ENCODE results near the gene CCDC71L. TPM values are rescaled to one million over a fixed set of nuclear protein-coding genes. Genes with fewer than 3 reads are reported as not detected.
"Not testable (repeated sequence)": the region's sequence is repeated elsewhere in the genome, so short reads cannot be mapped to it uniquely, and the experiment has no call there.

CCDC71L gene
- 1 to 10 TPM; 2.9 to 5.4 (median 3.9) TPM for polyA plus RNA-seq (ENCODE audit: insufficient read length in 10 of 10)
- long read RNA-seq, donor 1, full-length matches to known transcripts, result 5 of 5 reads
- long read RNA-seq, donor 1, partial matches to known transcripts, result 0 of 5 reads
- long read RNA-seq, donor 1, other reads (novel, unspliced or antisense), result 0 of 5 reads
- long read RNA-seq, donor 2, full-length matches to known transcripts, result 1 of 1 reads
- long read RNA-seq, donor 2, partial matches to known transcripts, result 0 of 1 reads
- long read RNA-seq, donor 2, other reads (novel, unspliced or antisense), result 0 of 1 reads
- long read RNA-seq, donor 3, result 0 reads
- long read RNA-seq, donor 4, full-length matches to known transcripts, result 2 of 2 reads
- long read RNA-seq, donor 4, partial matches to known transcripts, result 0 of 2 reads
- long read RNA-seq, donor 4, other reads (novel, unspliced or antisense), result 0 of 2 reads
- long read RNA-seq, donor 5, full-length matches to known transcripts, result 4 of 4 reads
- long read RNA-seq, donor 5, partial matches to known transcripts, result 0 of 4 reads
- long read RNA-seq, donor 5, other reads (novel, unspliced or antisense), result 0 of 4 reads
- long read RNA-seq, donor 6, full-length matches to known transcripts, result 2 of 2 reads
- long read RNA-seq, donor 6, partial matches to known transcripts, result 0 of 2 reads
- long read RNA-seq, donor 6, other reads (novel, unspliced or antisense), result 0 of 2 reads
- long read RNA-seq, donor 7, result 0 reads
- long read RNA-seq, donor 8, full-length matches to known transcripts, result 10 of 10 reads
- long read RNA-seq, donor 8, partial matches to known transcripts, result 0 of 10 reads
- long read RNA-seq, donor 8, other reads (novel, unspliced or antisense), result 0 of 10 reads
- long read RNA-seq, donor 9, full-length matches to known transcripts, result 3 of 3 reads
- long read RNA-seq, donor 9, partial matches to known transcripts, result 0 of 3 reads
- long read RNA-seq, donor 9, other reads (novel, unspliced or antisense), result 0 of 3 reads

DNA sequence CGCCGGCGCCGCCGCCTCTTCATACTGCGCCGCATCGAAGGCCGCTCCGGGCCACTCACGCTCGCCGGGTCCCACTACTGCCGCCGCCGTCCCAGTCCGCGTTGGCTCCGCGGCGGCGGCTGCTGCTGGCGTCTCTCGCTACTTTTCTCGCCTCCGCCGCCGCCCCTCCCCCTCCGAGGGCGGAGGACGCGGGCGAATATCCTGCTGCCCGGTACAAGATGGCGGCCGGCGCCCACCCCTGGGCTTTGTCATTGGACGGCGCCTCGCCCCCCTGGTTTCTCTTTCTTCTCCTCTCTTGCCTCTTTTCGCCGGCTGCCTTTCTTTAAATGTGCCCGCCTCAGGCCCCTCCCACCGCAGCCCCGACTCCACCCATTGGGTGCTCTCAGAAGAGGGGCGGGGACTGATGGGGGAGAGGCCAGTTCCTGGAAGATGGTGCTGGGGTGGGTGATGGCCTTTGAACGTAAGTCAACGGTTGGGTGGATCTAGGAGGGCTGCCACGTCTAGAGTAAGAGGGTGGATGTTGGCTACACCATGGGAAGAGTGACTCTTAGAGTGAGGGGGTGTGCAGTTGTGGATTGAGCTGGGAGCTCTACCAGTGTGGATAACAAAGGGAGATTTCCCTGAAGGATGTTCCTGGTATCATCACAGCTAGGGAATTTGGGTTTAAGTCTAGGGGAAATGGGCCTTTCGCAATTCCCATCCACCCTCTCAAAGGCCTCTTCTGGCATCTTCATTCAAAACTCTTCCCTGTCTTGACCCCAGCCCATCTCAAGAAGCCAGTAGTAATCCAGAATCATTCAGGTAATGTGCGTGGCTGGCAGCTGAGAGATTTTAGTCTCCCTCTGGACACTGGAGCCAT, at the start of gene CCDC71L:
CCDC71L (minus strand) TSS at position 297 of the 859 bp plus-strand sequence; CDS start at position 35, 262 bp downstream.
- DNase-seq, result peak; percentile 86 to 94 (median 89)

DNA sequence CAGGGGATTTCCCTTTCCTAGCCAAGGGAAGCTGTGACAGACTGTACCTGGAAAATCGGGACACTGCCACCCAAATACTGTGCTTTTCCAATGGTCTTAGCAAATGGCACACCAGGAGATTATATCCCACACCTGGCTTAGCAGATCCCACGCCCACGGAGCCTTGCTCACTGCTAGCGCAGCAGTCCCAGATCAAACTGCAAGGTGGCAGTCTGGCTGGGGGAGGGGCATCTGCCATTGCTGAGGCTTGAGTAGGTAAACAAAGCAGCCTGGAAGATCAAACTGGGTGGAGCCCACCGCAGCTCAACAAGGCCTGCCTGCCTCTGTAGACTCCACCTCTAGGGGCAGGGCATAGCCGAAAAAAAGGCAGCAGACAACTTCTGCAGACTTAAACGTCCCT, 48.6 kb upstream of the CCDC71L start:
- DNase-seq, result not testable (repeated sequence)

DNA sequence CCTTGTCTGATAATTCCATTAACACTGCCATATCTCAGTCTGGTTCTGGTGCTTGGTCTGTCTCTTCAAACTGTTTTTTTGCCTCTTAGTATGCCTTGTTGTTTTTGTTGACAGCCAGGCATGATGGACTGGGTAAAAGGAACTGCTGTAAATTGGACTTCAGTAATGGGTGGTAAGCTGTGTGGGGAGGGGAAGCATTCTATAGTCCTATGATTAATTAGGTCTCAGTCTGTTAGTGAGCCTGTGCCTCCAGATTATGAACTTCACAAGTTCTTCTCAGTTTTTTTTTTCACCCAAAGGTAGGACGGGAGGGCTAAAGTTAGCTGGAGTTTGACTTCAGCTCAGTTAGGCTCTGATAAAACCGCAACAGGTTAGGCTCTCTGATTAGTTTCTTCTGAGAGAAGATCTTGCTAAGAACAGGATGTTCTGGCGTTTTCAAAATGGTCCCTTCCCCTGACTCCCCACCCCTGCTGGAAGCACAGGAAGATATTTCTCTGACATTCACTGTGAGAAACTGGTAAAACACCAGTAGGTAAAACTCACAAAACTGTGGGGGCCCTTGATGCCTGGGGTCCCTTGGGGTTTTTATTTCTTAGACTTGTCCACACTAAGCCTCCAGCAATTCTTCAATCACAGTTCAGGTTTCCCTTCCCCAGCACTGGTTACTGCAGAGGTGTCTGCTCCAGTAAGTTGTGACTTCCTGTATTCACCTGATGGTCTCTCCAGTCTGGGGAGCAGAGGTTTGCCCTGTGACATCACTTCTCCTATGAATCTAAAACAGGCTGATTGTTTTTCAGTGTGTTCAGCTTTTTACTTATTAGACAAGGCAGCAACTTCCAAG, 43.3 kb upstream of the CCDC71L start:
- DNase-seq, result no peak

DNA sequence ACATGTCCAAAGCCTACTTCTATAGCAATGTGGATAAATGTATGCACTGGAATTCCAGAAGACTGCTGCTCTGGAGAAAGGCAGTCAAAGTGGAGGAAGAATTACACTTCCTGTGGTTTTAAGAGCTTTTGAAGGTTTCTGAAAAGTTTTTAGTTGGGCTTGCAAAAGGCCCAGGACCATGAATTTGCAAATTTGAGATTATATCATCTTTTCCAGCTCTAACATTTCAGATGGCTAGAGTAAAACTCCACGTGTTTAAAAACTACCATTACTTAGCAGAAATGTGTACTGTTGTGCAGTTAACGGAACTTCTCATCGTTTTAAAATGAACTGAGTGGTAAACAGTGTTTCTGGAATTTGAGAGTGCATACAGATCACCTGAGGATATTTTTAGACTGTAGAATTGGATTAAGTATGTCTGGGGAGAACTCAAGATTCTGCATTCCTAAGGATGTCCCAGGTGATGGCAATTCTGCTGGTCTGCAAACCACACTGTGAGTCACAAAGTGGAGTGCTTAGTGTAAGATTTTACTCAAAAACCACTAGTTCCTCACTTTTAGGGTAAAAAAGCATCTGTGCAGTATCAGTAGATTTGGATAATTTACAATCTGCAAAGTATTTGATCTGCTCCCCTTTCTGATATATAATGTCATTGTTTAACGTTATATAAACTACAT, 32.9 kb upstream of the CCDC71L start:
- DNase-seq, result no peak

DNA sequence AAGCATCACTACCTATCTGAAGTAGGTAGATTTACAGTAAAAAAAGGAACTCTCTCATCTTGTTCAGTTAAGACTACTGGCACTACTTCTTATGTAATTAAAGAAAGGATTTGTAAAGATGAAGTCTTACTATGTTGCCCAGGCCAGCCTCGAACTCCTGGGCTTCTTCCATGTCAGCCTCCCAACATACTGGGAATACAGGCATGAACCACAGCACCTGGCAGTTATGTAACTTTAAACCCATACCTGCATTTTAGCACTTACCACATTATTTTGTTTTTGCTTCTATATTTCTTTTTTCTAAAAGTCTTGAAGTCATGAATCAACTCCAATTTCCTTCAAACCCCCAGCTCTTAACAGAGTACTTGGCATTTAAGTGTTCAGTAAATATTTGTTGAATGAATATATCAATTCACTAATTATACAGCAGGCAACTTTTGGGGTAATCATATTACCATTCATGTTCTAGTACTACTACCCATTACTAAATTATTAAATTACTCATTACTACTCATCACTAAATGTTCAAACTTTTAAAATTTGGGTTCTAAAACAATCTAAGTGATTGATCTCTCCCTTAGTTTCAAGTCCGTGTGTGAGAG, 31.6 kb upstream of the CCDC71L start:
- DNase-seq, result no peak

DNA sequence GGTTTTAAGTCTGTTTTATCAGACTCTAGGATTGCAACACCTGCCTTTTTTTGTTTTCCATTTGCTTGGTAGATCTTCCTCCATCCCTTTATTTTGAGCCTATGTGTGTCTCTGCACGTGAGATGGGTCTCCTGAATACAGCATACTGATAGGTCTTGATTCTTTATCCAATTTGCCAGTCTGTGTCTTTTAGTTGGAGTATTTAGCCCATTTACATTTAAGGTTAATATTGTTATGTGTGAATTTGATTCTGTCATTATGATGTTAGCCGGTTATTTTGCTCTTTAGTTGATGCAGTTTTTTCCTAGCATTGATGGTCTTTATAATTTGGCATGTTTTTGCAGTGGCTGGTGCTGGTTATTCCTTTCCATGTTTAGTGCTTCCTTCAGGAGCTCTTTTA, 27.2 kb upstream of the CCDC71L start:
- DNase-seq, result not testable (repeated sequence)

DNA sequence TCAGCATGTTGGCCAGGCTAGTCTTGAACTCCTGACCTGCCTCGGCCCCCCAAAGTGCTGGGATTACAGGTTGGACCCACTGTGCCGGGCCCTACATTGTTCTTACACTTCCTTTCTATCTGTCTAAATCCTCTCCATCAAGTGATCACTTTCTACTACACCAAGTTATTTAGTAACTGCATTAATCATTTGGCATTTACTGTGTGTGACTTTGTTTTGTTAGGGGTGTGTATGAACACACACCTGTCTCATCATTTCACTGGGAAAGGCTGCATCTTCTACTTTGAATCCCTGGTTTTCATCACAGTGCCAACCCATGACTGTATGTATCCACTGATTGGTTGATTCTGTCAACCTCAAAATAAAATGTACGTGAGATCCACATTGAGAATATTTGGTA, 23.0 kb upstream of the CCDC71L start:
- DNase-seq, result no peak

DNA sequence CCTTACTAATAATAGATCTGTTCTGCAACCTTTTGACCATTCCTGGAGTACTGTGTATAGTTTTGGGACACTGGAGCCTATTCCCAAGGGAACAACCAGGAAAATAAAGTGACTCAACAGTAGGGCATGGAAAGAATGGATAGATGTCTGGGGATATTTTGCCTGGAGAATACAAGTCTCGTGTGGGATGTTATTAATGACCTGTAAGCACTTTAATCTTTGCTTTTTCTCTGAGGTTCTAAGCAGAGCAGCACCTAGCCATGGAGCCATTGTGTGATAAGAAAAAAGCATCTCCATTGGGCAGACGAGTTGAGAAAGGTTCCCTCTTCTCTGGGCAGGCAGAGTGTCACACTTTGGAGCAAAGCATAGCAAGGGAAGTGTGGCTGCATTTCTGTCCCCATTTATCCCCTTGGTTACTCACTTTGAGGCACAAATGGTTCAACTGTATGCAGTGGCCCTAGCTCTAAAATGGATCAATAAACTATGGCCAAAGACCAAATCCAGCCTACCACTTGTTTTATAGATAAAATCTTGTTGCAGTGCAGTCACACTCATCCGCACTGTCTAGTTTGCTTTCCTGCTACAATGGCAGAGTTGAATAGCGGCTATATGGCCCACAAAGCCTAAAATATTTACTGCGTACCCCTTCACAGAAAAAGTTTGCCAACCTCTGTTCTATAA, 21.0 kb upstream of the CCDC71L start:
- peak in 1 of 3 donors; percentile 47 for DNase-seq

DNA sequence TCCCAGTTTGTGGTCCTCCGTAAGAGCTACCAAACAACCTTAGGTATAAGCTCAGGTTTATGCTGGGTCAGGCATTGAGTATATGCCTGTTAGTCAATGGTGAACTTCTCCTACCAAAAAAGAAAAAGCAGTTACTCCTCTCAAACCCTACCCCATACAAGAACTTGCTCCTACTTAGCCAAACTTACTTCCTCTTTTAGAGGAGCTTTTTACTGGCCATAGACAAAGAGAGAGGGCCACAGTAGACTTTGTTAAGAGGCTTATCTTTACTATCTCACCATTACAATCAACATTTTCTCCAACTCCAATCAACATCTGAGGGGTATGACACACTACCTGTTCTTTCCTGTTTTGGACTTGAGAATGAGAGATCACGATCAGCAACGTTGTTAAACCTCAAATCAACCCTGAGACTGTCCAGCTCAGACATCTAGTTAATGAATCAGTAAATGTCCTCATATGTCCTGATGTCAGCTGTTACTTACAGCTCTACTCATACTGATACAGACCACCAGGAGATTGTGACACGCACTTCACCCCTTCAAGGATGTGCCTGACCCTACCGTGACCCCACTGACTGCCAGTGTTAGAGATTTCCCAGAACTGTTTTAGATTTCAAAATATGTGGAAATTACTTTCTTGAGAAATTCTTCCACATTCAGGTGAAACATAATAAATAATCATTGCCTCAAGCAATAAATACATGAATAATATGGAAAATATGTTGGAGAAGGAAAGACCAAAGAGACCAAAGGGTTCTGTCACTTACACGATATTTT, 18.4 kb upstream of the CCDC71L start:
- DNase-seq, result peak in 1 of 3 donors; percentile 35

DNA sequence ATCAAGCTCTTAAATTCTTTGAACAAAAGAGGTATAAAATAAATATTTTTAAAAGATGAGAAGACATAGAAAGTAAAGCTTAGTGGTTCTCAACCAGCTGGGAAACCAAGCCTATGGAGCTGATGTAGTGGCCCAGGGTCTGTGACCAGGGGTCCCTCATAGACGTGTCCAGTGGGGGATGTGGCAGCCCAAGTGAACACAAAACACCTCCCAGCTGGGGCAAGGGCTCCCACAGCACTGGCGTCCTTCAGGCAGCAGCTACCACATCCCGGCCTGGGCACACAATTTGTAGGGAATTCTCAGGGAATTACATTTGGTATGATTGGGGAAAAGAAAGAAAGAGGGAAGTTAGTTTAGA, 17.8 kb upstream of the CCDC71L start:
- DNase-seq, result no peak

DNA sequence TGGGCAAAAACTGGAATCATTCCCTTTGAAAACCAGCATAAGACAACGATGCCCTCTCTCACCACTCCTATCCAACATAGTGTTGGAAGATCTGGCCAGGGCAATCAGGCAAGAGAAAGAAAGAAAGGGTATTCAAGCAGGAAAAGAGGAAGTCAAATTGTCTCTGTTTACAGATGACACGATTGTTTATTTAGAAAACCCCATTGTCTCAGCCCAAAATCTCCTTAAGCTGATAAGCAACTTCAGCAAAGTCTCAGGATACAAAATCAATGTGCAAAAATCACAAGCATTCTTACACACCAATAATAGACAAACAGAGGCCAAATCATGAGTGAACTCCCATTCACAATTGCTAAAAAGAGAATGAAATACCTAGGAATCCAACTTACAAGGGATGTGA, 15.5 kb upstream of the CCDC71L start:
- DNase-seq, result not testable (repeated sequence)

DNA sequence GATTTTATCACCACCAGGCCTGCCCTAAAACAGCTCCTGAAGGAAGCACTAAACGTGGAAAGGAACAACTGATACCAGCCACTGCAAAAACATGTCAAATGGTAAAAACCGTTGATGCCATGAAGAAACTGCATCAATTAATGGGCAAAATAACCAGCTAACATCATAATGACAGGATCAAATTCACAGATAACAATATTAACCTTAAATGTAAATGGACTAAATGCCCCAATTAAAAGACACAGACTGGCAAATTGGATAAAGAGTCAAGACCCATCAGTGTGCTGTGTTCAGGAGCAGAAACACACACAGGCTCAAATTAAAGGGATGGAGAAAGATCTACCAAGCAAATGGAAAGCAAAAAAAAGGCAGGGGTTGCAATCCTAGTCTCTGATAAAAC, 12.7 kb upstream of the CCDC71L start:
- not testable (repeated sequence) for DNase-seq

DNA sequence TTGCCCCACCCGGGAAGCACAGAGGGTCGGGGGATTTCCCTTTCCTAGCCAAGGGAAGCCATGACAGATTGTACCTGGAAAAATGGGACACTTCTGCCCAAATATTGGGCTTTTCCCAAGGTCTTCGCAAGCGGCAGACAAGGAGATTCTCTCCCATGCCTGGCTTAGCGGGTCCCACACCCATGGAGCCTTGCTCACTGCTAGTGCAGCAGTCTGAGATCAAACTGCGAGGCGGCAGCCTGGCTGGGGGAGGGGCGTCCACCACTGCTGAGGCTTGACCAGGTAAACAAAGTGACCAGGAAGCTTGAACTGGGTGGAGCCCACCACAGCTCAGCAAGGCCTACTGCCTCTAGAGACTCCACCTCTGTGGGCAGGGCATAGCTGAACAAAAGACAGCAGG, 11.0 kb upstream of the CCDC71L start:
- not testable (repeated sequence) for DNase-seq

DNA sequence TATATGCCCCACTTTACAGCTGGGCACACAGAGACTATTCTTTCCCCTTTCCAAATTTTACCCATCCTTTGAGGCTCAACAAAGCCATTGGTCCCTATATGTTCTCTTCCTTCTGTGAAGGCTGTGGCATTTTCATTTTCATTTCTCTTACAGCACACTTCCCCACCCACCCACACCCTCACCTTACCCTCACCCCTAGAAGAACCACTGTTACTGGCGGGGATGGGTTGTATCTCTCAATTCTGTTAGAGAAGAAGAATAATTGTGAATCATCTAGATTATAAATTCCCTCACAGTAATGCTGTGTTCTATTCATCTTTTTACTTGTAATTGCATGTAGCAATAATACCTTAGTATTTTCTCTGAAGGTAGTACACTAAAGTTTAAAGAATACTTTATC, 10.2 kb upstream of the CCDC71L start:
- no peak for DNase-seq

DNA sequence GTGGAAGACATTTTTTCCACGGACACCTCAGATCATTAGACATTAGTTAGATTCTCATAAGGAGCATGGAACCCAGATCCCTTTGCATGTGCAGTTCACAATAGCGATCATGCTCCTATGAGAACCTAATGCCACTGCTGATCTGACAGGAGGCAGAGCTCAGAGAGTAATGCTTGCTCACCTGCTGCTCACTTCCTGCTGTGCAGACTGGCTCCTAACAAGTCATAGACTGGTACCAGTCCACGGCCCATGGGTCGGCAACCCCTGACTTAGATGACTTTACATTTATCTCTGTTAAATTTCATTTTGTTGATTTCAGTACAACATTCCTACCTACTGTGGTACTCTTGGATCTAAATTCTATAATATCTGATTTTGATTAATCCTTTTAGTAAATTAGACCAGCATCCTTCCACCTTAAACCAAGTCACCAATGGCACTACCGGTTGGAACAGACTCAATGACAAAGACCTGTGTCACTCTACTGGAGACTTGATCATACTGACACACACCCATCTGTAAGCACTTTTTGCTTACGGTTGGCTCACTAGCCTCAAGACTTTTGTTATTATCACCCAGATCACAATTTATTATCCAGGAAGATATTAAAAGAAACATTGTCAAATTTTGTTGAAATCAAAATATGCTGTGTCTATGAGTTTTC, 8.0 kb upstream of the CCDC71L start:
- no peak for DNase-seq

DNA sequence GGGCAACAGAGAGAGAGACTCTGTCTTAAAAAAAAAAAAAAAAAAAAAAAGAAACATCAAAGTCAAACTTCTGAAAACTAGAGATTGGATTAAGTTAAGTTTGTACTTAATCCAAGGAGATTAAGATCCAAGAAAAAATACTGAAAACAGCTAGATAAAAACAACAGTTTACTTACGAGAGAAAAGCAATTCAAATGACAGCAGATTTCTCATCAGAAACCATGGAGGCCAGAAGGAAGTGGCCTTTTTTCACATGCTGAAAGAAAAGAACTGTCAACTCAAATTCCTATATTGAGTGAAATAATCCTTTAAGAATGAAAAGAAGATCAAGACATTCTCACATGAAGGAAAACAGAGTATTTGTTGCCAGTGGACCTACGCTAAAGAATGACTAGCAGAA, 5.4 kb upstream of the CCDC71L start:
- DNase-seq, result no peak

DNA sequence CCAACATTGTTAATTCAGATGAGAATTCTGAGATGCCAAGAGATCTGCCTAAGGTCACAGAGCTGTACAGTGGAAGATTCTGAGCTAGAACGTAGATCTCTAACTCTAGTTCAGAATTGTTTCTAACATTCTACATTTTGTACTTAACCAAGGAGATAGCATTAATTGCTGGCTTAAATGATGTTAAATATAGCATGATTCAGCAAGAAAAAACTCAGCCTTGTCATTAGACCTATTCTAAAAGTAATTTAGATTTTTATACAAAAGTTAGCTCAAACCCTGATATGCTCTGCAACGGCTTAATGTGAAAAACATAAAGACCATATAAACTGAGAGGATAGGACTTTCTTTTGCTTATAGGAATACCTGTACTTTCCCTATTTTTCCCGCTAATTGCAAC, 3.4 kb upstream of the CCDC71L start:
- DNase-seq, result no peak

All from muscle of back (tissue), 13 donors.